Tibial artery (tissue), 4 donors: ENCODE measurements around the gene CA4.
"Not testable (repeated sequence)": the region's sequence is repeated elsewhere in the genome, so short reads cannot be mapped to it uniquely, and the experiment has no call there.

Experiments
- DNase-seq, 2 donors: peaks; one replicate each; pipeline ENCODE4 v3.0.0-alpha.2; 2019
- H3K27ac ChIP-seq, 2 donors: fragments of 200-600 bp; sonication (generic) in 1 of 2; 1 replicate in 1 of 2; 2 replicates in 1 of 2; pipeline ENCODE4 v1.5.1; 2018 to 2019; ENCODE audit warnings: mild to moderate bottlenecking in 1 of 2
- H3K27me3 ChIP-seq, 2 donors: fragments of 200-600 bp; sonication (generic) in 1 of 2; one replicate each; pipeline versions ENCODE4 v1.5.1 to v1.6.0; 2016 to 2019
- H3K36me3 ChIP-seq, 3 donors: fragments of 200-600 bp; sonication (generic) in 2 of 3; one replicate each; pipeline ENCODE4 v1.5.1; 2016 to 2019; ENCODE audit warnings: mild to moderate bottlenecking in 2 of 3
- H3K4me1 ChIP-seq, 4 donors: fragments of 200-600 bp; sonication (generic) in 2 of 4; 1 replicate in 3 of 4; 2 replicates in 1 of 4; pipeline ENCODE4 v1.5.1; 2016 to 2019
- H3K4me3 ChIP-seq, 2 donors: fragments of 200-600 bp; sonication (generic) in 1 of 2; 1 replicate in 1 of 2; 2 replicates in 1 of 2; pipeline ENCODE4 v1.5.1; 2018 to 2019; ENCODE audit warnings: mild to moderate bottlenecking in 2 of 2
- H3K9me3 ChIP-seq, 3 donors: fragments of 200-600 bp; sonication (generic) in 1 of 3; one replicate each; pipeline ENCODE4 v1.5.1; 2016 to 2019
- intact Hi-C: fragments of 100-400 bp; cut with DNase I; formaldehyde crosslinking; loops from one replicate; pipeline ENCODE4 v1.15.0; 2023; ENCODE audit warnings: low total_unique reads
- TF ChIP-seq, protein P1 (sequence below), 2 experiments: fragments of 200-600 bp in 1 of 2; fragments of 450-650 bp in 1 of 2; IDR thresholded peaks; one replicate each; pipeline ENCODE4 v1.5.1; 2017 to 2019; ENCODE audit warnings: antibody characterized with exemption in 2 of 2, mild to moderate bottlenecking in 1 of 2, moderate library complexity in 1 of 2

Gene CA4

DNA sequence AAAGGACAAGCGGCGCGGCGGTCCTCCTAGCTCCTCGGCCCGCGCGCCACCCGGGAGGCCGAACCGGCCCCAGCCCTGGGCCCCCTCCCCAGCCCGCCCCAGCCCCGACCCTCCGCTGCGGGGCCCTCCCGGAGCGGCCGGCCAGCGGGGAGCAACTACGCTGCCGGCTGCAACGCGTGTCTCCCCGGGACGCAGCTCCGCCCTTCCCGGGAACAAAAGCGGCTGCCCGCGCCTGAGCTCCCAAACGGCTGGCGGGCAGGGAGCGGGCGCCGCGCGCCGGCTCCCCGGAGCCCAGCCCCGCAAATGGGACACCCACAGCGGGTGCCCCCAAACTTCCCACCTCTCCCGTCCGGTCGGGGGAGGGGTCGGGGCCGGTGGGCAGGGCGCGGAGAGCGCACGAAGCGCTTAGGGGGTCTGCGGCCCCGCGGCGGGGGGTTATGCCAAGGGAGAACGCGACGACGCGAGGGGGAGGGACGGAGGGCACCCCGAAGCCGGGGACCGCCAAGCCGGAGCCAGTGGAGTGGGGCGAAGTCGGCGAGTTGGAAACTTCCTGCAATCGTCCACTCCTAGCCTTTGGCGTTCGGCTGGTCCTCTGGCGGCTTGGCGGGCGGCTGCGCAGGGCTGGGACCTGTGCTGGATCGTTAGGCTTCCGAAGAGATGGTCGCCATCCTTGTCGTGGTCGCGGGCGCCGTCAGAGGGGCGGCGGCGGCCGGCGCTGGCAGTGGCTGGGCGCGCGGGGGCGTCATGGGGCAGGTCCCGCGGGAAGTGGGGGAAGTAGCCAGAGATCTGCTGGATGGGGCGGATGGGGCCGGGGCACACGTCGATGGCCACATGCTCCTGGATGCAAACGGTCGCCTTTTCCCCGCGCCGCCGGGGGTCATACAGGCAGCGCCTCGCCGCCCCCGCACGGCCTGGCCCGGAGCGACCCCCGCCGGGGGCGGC, 29.7 kb upstream of the CA4 start:
- H3K36me3 ChIP-seq, intact Hi-C loops, H3K27me3 ChIP-seq, DNase-seq, H3K27ac ChIP-seq, H3K4me3 ChIP-seq, H3K4me1 ChIP-seq, H3K9me3 ChIP-seq: not testable (repeated sequence)

DNA sequence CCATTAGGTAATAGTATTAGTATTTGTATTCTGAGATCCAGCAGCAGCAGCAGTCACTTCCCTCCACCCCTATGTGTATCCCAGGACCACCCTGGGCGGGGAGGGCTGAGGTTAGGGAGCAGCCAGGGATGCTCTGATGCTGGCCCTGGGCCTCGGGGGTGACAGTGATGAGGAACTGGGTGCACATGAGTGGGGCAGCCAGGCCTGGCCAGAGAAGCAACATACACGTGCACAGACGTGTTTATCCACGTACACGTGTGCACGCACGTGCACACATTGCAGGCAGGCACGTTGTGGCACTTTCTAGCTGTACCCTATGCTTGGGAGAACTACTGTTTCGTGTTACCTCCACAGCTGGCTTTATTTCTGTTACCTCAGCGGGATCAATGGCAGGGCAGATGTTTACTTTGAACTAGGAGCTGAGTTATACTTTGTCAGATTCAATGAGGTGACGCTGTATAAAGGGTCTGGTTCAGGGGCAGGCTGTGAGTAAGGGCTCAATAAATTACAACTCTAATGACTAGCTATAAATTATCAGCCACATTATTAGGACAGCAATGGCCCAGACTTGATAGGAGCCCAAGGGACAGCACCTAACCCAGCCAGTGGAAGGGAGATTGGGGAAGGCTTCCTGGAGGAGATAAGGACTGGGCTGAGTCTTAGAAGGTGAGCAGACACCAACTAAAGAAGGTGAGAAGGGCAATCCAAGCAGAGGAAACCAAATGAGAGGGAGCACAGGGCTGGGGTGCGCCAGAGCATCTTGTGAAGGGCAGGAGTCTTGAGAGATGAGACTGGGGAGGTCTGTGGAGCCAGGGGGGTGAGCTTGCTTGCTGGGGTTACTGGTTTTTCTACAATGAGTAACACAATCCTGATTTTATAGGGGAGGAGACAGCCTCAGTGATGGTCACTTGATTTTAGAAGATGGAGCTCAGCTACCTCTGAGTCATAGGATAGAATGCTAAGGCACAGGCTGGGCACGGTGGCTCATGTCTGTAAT, 22.4 kb upstream of the CA4 start:
- intact Hi-C loops = no loop called here
- H3K4me1 ChIP-seq = no peaks in the 10 kb centered on the region
- H3K4me3 ChIP-seq = no peak overlapping the region
- no peaks in the 10 kb centered on the region for H3K36me3 ChIP-seq
- H3K27me3 ChIP-seq = peaks cover 0 to 12% of the 10 kb centered on the region in 2 donors
- no peaks in the 10 kb centered on the region for H3K9me3 ChIP-seq
- TF ChIP-seq, protein P1, sequence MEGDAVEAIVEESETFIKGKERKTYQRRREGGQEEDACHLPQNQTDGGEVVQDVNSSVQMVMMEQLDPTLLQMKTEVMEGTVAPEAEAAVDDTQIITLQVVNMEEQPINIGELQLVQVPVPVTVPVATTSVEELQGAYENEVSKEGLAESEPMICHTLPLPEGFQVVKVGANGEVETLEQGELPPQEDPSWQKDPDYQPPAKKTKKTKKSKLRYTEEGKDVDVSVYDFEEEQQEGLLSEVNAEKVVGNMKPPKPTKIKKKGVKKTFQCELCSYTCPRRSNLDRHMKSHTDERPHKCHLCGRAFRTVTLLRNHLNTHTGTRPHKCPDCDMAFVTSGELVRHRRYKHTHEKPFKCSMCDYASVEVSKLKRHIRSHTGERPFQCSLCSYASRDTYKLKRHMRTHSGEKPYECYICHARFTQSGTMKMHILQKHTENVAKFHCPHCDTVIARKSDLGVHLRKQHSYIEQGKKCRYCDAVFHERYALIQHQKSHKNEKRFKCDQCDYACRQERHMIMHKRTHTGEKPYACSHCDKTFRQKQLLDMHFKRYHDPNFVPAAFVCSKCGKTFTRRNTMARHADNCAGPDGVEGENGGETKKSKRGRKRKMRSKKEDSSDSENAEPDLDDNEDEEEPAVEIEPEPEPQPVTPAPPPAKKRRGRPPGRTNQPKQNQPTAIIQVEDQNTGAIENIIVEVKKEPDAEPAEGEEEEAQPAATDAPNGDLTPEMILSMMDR (IDR thresholded peaks at IDR 0.05) = no peak
- peak in 1 of 2 donors; percentile 12 for DNase-seq
- H3K27ac ChIP-seq = no peak overlapping the region

DNA sequence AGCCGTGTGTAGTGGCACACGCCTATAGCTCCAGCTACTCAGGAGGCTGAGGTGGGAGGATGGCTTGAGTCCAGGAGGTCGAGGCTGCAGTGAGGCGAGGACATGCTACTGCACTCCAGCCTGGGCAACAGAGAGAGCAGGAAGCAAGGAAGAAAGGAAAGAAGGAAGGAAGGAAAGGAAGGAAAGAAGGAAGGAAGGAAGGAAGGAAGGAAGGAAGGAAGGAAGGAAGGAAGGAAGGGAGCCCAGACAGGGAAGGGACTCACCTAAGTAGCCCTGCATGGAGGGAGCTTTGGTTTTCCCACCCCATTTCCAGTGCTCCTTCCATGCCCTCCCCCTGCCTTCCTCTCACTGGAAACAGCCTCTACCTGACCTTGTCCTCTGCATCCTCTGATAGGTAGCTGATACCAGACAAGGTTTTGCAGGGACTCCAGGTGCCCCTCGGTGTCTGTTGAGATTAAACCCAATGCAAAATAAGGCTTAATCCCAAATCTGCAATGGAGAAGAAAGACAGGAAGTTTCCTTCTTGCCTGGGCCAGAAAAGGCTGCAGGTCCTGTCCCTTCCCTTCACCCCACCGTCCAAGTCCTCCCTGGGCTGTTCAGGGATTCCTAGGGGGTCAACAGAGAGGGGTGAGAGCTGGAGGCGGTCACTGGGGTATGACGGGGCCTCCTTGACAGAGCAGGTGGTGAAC, 21.5 kb upstream of the CA4 start:
- Histone ChIP-seq H3K4me1 (no peaks in the 10 kb centered on the region), H3K9me3 (no peaks in the 10 kb centered on the region)
- intact Hi-C loops = no loop called here

DNA sequence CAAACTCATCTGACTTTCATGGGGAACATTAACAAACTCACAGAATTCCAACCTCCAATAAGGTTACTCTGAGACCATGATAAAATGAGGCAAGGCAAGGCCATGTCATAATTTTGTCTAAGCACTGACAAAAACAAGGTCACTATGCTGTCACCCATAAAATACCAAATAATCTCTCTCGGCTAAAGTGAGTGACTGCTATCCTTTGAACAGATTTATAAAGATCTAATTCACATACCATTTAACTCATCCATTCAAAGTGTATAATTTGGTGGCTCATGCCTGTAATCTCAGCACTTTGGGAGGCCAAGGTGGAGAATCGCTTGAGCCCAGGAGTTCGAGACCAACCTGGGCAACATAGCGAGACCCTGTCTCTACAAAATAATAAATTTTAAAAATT, 20.6 kb upstream of the CA4 start:
- H3K9me3 ChIP-seq = no peaks in the 10 kb centered on the region
- peaks cover 0 to 12% of the 10 kb centered on the region in 2 donors for H3K27me3 ChIP-seq
- DNase-seq = no peak
- TF ChIP-seq, protein P1 (IDR thresholded peaks at IDR 0.05) = no peak
- no peaks in the 10 kb centered on the region for H3K36me3 ChIP-seq
- H3K4me1 ChIP-seq = peaks cover 0 to 7% (median 4%) of the 10 kb centered on the region in 4 donors
- H3K27ac ChIP-seq = no peak overlapping the region
- H3K4me3 ChIP-seq = no peak overlapping the region
- intact Hi-C loops = no loop called here

More for the DNA sequence above, 21.5 kb upstream of the CA4 start:
- Histone ChIP-seq H3K27ac (no peak overlapping the region), H3K4me3 (no peak overlapping the region), H3K27me3 (peaks cover 0 to 12% of the 10 kb centered on the region in 2 donors), H3K36me3 (no peaks in the 10 kb centered on the region)
- TF ChIP-seq, protein P1 (IDR thresholded peaks at IDR 0.05) = no peak
- DNase-seq = no peak

DNA sequence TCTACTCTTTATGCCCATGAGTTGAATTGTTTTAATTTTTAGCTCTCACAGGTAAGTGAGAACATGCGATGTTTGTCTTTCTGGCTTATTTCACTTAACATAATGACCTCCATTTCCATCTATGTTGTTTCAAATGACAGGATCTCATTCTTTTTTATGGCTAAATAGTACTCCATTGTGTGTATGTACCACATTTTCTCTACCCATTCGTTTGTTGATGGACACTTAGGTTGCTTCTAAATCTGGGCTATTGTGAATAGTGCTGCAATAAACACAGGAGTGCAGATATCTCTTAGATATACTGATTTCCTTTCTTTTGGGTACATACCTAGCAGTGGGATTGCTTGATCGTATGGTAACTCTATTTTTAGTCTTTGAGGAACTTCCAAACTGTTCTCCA, 19.3 kb upstream of the CA4 start:
- intact Hi-C loops = no loop called here
- TF ChIP-seq, protein P1 (IDR thresholded peaks at IDR 0.05) = no peak
- Histone ChIP-seq H3K27me3 (peaks cover 0 to 12% of the 10 kb centered on the region in 2 donors), H3K27ac (no peak overlapping the region), H3K4me3 (no peak overlapping the region), H3K4me1 (peaks cover 0 to 14% (median 10%) of the 10 kb centered on the region in 4 donors), H3K36me3 (no peaks in the 10 kb centered on the region), H3K9me3 (no peaks in the 10 kb centered on the region)
- no peak for DNase-seq
